HG03469 (cell line): ENCODE data around the gene FTMT.
"Not testable (repeated sequence)": the region's sequence is repeated elsewhere in the genome, so short reads cannot be mapped to it uniquely, and the experiment has no call there.

ENCODE experiments used
- ATAC-seq: cut with Tn5 transposase; IDR thresholded peaks from one replicate; pipeline ENCODE4 v1.9.1; 2021; ENCODE audit warnings: mild to moderate bottlenecking, moderate library complexity, moderate number of reproducible peaks; ENCODE audit not compliant: unreplicated experiment

The FTMT gene

DNA sequence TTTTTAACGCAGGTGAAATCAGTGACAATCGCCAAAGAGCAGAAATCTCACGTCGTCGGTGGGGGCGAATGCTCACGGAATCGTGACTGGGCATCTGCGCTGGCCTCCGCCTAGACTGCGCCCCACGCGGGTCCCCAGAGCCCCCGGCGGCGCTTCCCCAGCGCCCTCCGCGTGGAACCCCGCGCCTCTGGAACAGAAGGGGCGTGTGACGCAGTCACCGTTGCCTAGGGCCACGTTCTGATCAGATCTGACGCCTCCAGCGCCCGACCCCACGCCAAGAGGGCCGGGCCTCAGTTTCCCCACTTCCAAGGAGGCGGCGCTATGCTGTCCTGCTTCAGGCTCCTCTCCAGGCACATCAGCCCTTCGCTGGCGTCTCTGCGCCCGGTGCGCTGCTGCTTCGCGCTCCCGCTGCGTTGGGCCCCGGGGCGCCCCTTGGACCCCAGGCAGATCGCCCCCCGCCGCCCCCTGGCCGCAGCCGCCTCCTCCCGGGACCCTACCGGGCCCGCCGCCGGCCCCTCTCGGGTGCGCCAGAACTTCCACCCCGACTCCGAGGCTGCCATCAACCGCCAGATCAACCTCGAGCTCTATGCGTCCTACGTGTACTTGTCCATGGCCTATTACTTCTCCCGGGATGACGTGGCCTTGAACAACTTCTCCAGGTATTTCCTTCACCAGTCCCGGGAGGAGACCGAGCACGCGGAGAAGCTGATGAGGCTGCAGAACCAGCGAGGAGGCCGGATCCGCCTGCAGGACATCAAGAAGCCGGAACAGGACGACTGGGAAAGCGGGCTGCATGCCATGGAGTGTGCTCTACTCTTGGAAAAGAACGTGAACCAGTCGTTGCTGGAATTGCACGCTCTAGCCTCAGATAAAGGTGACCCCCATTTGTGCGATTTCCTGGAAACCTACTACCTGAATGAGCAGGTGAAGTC is at the start of gene FTMT:
FTMT (plus strand) TSS at position 240 of the 932 bp plus-strand sequence; CDS start at position 322, 82 bp downstream.
- ATAC-seq: no peak

- ATAC-seq: not testable (repeated sequence)
These were observed 46.4 kb upstream of the FTMT start for GRCh38 chr5:121805251-121805650.

GRCh38 chr5:121805911-121806310 is 45.8 kb upstream of the FTMT start:
- ATAC-seq: no peak

DNA sequence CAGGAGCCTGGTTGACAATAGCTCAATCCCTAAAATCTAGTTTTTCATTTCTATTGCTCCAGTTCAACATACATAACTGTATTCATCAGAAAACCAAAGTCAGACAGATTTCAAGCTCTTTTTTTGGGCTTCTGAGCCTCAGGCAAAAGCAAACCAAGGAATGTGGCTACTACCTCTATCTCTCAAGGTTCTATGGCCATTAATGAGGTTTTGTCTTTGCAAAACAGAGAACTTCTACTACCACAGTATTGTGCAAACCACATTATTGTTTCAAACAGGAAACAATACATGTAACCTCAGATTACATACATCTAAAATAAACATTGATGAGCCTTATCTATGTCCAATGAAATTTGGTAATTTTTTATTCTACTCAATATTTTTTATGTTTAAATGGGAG is 35.5 kb upstream of the FTMT start:
- no peak for ATAC-seq

GRCh38 chr5:121819682-121820261 is 31.9 kb upstream of the FTMT start:
- no peak for ATAC-seq

DNA sequence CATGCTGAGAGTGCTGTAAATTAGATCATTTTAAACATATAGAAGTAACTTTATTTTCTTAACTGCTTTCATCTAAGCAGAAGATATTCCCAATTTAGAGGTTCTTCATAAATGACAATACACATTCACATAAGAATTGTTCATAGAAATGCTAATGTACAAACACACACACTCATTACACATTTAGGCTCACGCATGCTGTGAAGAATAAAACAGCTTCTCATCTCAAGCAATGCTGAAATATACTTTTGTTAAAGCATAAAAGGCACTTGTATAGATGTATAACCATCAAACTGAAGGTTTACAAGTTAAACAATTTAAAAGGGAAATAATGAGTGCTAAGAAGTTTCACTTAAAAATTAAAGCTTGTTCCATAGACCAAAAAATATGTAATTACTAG is 18.1 kb upstream of the FTMT start:
- no peak for ATAC-seq

GRCh38 chr5:121834021-121834420 is 17.7 kb upstream of the FTMT start:
- ATAC-seq: no peak

- no peak for ATAC-seq
These were observed 9.8 kb upstream of the FTMT start for GRCh38 chr5:121841892-121842291.

DNA sequence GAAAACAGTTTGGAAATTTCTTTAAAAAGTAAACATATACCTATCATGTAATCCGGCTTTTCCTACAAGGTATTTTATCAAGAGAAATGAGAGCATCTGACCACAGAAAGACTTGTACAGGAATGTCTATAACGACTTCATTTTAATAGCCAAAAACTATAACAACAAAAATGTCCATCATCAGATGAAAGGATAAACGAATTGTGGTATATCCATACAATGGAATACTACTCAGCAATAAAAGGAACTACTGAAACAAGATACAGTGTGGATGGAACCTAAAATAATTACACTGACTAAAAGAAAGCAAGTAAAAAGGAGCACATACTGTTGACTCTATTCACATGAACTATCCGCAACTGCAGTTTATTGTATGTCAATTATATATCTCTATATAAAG is 1.4 kb upstream of the FTMT start:
- ATAC-seq: no peak

DNA sequence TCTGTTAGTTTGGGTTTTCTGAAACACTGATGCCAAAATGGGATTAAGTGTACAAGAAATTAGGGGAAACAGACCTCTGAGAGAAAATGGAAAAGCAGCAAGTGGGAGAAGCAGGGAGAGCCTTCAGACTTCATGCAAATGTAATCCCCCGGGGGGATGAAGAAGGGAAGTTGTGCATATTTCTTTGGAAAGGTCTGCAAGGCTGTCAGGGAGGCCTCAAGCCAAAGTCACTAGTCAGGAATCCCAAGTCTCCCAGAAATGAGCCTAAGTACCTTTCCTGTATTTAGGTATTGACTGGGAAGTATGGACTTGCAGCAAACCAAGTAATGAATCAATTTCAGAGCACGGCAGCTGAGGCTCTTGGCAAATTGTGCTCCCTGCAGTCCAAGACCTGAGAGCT is 2.2 kb downstream of the FTMT start:
- ATAC-seq: no peak

GRCh38 chr5:121862801-121863200 is 11.1 kb downstream of the FTMT start:
- ATAC-seq: no peak

DNA sequence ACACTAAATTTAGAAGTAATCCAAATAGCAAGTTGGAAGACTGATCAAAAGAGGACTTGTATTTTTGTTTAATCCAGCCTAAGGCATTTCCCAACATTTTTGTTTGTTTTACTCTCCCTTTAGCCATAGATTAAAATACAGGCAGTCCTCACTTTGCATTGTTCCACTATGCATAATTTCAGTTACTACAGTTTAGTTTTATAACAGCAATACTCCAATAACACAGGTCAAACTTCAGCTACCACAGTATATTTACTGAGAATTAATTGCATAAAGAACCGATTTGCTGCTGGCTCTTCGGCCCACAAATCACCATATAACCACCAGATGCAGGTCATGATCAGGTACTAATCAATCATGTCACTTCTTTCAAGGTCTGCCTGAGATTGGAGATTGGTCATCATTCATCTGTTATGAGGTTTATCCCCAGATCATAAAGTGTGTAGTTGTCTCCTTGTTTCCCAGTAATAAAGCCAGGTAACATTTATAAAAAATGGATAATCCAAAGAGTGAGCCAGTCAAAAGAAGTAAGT is 12.1 kb downstream of the FTMT start:
- ATAC-seq: no peak

DNA sequence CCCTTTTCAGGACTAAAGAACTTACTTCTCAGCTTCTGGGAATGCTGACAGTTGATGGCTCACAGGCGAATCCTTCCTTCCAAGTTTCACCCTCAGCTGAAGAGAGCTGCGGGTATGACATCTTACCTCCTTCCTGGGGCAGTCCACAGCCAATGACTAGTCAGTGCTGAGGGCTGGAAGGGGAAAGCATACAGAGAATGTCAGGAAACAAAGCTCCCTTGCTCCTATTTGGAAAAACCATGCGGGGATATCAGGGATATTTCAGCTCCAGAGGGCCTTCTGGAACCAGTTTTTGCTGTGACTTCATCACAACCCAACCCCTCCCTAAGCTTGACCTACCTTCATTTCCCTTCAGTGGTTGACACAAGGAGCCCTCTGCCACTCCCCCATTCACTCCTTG is 15.7 kb downstream of the FTMT start:
- ATAC-seq: no peak

DNA sequence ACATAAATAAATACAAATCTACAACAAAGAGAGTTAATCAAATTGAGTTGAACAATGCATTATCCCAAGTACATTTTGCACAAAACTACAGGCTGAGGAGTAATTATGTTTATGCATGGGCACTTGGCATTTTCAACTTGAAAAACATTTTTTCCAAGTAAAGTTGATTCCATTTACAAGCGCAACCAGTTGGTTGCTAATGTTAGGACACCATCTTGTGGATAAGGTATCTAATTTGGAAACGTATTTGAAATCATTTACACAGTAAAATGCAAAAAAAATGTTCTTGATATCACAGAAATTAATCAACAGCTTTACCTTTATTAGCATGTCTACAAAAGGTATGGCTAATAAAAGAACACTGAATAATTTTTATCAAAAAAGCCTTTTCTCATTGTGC is 18.8 kb downstream of the FTMT start:
- ATAC-seq: no peak

GRCh38 chr5:121872856-121873255 is 21.2 kb downstream of the FTMT start:
- ATAC-seq: no peak

DNA sequence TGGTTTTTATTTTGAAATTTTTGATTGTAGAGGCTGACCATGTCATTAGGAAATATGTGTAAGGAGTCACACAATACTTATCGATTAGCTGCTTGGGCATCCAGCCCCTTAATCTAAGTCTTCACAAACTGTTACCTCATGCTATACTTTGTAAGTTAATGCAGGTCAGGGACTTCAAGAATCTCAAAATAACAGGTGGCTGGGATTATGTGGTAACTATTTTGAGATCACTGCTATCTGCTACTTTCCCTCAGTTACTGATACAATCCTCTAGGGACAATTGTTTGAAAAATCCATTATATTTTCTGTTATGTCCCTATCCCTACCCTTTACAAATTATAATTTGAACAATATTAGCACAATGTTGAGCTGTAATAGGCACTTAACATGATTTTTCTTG is 21.7 kb downstream of the FTMT start:
- no peak for ATAC-seq

DNA sequence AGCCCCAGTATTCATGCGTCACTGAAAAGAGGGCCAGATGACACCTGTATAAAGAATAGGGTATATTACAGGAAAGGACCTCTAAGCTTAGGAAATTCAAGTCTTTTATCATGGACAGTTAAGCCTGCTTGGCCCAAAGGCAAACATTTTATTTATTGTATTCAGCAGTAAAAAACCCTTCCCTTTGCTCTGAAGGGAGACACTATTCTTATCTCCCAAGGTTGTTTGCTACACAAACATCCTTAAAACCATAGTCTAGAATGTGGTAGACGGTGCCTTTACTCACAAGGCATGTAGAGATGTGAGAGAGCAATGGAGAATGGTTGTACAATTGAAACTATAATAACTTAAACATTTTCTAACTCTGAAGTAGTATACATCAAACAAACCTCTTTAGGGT is 33.9 kb downstream of the FTMT start:
- ATAC-seq: no peak

GRCh38 chr5:121887727-121888126 is 36.0 kb downstream of the FTMT start:
- ATAC-seq: no peak

GRCh38 chr5:121890297-121890858 is 38.7 kb downstream of the FTMT start:
- ATAC-seq: no peak

DNA sequence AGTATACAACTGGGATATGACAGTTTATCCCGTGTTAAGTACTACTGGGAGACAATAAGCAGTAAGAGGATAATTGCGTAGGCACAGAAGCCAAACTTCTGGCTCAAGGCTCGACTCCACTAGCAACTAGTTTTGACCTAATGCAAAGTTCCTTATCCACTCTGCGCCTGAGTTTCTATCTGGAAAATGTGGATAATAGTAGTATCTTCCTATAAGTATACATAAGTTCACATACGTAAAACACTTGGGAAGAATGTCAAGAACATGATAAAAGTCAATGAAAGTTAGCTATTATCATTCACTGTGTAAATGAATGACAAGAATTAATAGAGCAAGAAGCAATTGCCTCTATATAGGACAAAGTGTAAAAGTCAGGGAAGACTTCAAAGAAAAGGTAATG is 45.7 kb downstream of the FTMT start:
- no peak for ATAC-seq

DNA sequence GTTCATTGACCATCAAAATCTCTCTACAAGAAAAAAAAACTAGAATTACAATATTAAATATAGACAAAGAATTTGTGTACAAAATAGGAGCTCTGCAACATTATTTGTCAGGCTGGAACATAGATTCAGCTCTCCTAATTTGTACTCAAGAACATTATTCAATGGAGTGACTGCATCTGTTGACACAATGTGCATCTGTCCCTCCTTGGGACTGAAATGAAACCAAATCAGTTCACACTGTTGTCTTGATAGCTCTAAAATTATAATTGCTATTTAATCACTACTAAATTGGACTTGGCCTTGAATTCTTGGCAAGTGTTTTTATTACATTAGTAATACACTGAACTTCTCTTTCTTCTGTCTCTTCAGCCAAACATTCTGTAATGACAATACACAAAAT is 47.7 kb downstream of the FTMT start:
- no peak for ATAC-seq
